ENCODE data around the gene GLYAT.

GRCh38 chr11:58741127-58741526 lies 9.4 kb upstream of the GLYAT start:
- TF ChIP-seq POLR2A (IDR thresholded peaks at IDR 0.05) (no peak), CTCF (IDR thresholded peaks at IDR 0.05) (no peak), EP300 (IDR thresholded peaks at IDR 0.05) (no peak), POLR2AphosphoS5 (IDR thresholded peaks at IDR 0.05) (no peak)

Data from suprapubic skin (tissue), 4 donors.